NB4 (cell line): ENCODE data around the gene RXRA.

Experiments used
- CTCF ChIP-seq: IDR thresholded peaks from one replicate; pipeline ENCODE4 v1.5.1; 2012; ENCODE audit warnings: low read depth, low read length
- POLR2A ChIP-seq: IDR thresholded peaks from 2 replicates; pipeline ENCODE4 v1.6.1; 2011; ENCODE audit warnings: mild to moderate bottlenecking; ENCODE audit not compliant: insufficient read length; ENCODE audit errors: extremely low read depth

DNA sequence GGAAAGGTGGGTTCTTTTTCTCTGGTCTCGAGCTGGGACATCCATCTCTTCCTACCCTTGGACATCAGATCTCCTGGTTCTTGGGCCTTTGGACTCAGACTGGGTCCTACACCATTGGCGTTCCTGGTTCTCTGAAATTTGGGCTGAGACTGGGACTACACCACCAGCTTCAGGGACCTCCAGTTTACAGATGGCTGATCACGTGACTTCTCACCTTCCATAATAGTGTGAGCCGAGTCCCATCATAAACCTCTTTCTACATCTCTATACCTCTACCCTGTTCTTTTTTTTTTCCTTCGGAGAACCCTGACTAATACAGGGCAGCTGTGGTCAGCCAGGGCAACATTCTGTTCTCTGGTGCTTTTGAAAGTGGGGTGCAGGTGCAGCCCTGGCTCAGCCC is 27.2 kb upstream of the RXRA start:
- no peak for TF ChIP-seq POLR2A
- TF ChIP-seq CTCF: no peak
